Measurements from ENCODE around the gene UBA3. TPM values are rescaled to one million over a fixed set of nuclear protein-coding genes. Genes with fewer than 3 reads are reported as not detected.

UBA3 gene
- total RNA-seq, 1 donor from 2014 or later: 127 TPM

DNA sequence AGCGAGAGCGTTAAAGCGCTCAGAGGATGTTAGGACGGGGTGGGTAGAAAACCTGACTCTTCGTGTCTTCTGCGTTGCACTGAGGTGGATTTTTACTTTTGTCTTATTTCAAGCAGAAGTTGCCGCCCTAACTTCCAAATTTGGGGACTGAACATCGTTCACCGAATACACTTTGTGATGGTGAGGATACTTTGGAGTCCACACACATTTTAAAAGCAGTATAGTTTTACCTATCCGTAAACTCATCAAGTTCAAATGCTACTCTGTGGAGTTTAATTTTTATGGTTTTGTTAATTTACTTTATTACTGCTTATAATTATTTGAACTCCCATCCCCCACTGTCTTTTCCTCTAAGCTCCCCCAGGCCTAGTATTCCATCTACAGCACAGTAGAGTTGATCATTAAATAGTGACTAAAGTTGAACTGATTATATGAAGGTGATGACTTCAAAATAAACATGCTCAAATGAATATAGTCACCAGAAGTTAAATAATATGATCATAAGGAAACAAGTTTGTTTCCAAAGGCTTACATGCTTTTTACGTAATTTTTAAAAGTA is 66.1 kb downstream of the UBA3 start:
- intact Hi-C loops (cut with micrococcal nuclease): no loop called here

DNA sequence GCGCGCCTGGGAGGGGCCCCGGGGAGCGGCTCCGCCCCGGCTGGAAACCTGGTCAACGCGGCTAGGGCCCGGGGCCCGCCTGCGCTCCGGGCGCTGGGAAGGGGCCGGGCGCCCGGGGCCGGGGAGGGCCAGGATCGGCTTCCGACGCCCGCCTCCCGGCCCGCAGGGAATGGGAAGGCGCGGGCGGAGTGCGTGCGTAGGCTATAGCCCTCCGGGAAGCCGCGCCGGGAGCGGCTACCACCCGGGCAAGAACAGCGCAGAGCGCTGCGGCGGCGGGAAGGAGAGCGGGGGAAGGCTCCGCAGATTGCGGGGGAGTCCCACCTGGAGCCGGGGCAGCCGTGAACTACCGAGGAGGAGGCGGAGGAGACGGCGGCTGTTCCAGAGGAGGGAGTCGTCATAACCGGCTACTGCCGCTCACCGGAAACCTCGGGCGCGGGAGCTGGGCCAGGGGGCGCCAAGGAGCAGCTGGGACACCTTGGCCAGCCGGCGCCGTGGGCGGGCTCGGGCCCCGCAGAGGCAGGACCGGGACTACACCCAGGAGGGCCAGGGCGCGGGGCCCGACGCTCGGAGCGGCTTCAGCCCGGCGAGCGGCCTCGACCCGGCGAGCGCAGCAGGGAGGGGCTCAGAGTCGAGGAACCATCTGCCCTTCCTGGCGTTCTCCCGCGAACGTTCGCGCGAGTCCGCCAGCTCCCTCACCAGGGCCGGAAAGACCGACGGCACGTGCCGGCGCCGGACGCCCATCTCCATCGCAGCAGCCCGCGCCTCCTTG is 66.7 kb downstream of the UBA3 start, which contains the start of gene EOGT:
TSS of gene EOGT (minus strand) at position 432 of the 769 bp plus-strand sequence. CDS start 3,838 bp downstream, outside the sequence.
- intact Hi-C loops (cut with micrococcal nuclease): loop anchor here (1.0 kb wide), 3 partner anchors 39 to 293 kb away; partner anchors contain the start of genes ARL6IP5 and TMF1

DNA sequence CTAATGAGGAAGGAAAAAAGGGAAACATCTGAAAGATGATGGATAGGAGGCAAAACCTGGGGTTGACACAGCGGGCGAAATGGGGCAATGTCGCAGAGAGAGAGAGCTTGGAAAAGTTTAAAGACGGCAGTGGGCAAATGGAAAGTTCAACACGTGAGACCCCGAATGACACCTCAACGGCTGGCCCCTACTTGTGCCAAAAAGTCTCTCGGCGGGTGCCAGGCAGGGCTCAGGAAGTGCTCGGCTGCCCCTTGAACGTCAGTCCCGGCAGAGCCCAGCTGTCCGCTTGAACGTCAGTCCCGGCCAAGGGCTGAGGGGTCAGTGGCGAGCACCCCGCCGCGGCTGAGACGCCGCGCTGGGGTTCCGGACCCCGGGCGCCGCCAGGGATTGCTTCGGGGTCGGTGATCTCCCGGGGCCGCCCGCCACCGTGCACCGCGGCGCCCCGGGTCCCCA is 67.3 kb downstream of the UBA3 start:
- intact Hi-C loops (cut with micrococcal nuclease): loop anchor here (1.0 kb wide), 3 partner anchors 39 to 293 kb away; partner anchors contain the start of genes ARL6IP5 and TMF1

DNA sequence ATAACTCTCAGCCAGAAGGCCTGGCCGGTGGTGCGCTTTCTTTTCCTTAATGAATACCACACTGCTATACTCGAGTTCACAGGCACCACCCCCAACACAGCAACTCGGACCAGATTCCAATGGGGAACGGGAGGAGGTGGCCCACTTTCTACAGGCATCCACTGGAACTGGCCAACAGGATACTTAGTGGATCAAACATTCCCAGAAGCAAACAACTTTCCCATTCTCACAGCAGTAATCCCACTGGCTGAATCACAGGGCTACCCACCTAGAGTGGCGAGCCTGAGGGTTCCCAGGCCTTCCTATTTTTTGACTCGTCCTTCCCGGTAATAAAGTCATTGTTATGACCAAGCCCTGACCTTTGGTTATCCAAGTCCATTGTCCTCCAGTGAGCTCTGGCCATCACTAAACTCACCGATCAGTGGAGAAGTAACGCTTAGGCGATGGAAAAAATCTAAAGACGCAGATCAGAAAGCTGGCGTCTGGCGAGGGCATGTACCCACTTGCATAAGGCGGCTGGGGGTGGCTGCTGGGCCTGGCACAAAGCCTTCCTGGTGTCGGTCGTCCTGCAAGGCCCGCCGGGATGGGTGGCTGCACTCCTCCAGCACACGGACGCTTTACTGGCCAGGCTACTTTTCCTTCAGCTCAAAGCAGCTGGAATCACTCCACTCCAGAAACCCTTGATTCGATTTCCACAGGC is 67.9 kb downstream of the UBA3 start:
- intact Hi-C loops (cut with micrococcal nuclease): no loop called here

DNA sequence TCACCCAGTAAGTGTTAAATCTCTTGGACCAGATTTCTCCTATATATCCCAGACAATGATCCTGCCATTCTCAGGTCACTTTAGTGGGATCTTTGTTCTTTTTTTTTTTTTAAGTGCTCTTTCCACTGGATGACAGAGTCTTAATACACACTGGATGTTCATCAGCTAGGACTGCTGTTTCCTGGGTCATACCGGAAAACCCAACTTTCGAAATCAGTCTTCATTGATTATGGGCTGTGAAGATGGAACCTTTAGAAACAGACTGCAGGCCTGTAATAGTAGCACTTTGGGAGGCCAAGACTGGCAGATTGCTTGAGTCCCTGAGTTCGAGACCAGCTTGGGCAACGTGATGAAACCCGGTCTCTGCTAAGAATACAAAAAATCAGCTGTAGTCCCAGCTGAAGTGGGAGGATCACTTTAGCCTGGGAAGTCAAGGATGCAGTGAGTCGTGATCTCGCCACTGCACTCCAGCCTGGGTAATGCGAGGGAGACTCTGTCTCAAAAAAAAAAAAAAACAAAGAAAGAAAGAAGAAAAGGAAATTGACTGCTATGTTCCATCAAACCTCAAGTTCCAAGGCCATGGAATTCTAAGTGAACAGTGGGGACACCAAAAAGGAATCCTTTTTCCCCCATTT is 69.0 kb downstream of the UBA3 start:
- intact Hi-C loops (cut with micrococcal nuclease): no loop called here

DNA sequence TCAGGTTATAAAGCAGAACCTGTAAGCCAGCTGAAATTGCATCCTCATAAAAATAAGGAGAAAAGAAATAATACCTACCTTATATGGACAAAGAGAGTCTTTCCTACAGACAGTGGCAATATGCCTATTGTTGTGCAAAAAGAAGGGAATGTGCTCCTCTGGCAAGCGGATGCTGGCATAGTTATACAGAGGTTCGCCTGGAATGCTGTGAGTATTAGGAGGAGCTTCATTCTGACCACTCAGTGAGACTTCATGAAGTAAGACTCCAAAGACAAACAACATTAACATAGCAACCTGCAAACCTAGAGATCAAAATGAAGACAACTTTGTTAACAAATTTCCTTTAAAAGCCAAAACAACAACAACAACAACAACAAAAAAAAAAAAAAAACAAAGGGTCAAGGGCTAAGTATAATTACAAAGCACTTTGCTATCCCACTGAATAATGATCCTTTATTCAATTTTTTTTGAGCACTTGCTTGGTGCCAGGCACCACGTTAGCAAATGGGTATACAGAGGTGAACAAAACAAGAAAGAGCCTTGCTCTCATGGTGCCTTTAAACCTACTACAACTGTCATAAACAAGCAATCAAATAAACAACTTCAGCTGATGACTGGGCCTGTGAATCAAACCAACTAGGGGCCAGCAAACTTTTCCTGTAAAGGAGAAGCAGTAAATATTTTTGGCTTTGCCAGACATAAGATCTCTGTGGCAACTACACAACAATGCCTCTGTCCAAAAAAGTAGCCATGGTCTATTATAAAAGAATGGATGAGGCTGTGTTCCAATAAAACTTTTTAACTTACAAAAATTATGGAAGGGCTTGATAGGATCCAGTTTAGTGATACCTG is 70.4 kb downstream of the UBA3 start:
- intact Hi-C loops (cut with micrococcal nuclease): no loop called here

DNA sequence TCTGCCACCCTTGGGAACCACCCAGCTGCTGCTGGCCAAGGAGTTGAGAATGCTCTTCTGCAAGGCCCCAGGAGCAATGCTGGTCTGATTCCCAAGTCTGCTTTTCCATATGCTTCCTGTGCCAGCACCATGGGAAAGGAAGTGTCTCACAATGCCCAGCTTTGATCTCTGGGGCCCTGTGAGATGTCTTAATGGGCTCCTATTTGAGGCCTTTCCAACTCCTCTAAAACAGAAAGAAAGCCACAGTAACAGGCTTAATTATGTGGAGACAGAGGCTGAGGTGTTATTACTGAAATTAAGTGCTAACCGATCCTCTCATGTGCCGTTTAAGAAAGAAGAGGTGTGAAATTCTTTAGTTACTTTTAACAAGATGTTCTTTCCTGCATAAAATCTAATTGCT is 71.2 kb downstream of the UBA3 start:
- intact Hi-C loops (cut with micrococcal nuclease): no loop called here

DNA sequence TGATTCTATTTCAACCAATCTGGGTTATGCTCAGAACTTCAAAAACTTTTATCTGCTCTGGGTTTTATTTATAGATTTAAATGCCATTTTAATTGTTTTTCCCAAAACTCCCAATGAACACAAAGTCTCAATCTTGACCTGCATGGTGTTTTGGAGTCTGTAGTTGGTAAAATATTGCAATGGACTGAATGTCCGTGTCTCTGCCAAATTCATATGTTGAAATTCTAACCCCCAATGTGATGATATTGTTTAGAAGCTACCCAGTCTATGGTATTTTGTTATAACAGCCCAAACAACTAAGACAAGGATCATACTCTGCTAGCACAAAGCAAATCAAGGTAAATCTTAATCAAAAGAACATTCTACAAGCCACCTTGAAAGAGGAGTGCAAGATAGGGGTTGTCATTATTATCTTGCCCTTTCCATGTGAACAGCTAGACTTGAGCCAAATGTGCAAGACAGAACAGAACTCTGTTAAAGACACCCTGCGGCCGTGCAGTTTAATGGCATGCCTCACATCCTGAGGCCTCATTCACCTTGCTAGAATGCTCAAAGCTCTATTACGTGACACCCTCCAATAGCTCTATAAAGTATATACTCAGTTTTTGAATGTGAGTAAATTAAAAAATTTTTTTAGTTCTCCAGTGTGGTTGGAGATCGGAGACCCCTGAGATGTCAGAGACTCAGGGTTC is 74.2 kb downstream of the UBA3 start:
- intact Hi-C loops (cut with micrococcal nuclease): no loop called here

DNA sequence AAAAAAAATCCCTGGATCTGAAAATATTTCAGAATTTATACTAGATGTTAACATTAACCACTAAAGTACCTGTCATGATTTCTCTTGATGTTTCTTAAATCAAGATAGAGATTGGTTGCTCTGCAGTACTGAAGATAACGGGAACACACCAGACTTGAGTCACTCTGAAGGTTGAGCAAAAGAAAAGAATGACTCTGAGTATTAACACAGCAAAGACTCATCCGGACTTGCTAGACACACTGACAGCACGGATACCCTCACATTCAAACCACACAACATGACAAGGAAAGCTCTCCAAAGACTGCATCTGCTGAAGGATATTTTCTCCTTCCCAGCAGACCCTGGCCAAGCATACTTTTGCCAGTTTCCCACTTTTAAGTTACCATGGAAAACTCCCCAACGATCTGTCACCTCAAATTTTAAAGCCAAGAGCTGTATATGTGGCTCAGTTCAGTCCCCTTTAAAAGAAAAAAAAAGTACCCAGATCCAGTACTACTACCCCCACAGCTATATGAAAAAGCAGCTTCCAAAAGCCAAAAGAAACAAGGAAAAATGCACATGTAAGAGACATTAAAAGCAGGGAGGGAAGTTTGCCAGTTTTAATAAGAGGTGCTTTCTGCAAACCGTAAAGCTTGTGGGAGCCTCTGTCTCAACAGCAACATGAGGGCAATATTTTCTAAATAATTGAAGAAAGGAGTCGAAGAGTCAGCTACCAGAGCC is 74.9 kb downstream of the UBA3 start:
- intact Hi-C loops (cut with micrococcal nuclease): no loop called here

Other genes with a start within 250 kb of the UBA3 start
- not detected in 2 replicates for gene TAFA4, start 147.8 kb downstream of the UBA3 start, total RNA-seq
- 9.3 and 13.3 TPM in 2 replicates for gene EOGT, start 66.7 kb downstream of the UBA3 start, total RNA-seq
- gene TMF1, start 28.0 kb downstream of the UBA3 start, total RNA-seq: 46.3 and 46.8 TPM in 2 replicates
- gene ARL6IP5, start 4.6 kb upstream of the UBA3 start, total RNA-seq: 277 and 278 TPM in 2 replicates
- gene LMOD3, start 42.2 kb upstream of the UBA3 start, total RNA-seq: not detected in 2 replicates

All from T-helper 1 cell treated with Interleukin-12 subunit alpha and Interleukin-12 subunit beta and Interleukin-4 antibody, amounts not matched to agents 30 ng/mL and 1 ng/mL, for 36 hours (primary cell).